GM12891 (cell line): ENCODE results near the gene ZDHHC5.
A peak's percentile ranks its signal among the peaks of the same experiment; 100 is the strongest.

Source experiments
- POLR2A ChIP-seq: IDR thresholded peaks from 2 replicates; pipeline ENCODE4 v1.6.1; 2011; ENCODE audit warnings: low read depth, low read length, control low read depth
- POLR2AphosphoS5 ChIP-seq: IDR thresholded peaks from 2 replicates; pipeline ENCODE4 v1.6.1; 2011; ENCODE audit warnings: low read depth, low read length, control low read depth
- POU2F2 ChIP-seq: IDR thresholded peaks from 2 replicates; pipeline ENCODE4 v1.6.1; 2011; ENCODE audit warnings: low read depth, mild to moderate bottlenecking, control low read depth, low read length, moderate library complexity
- SPI1 ChIP-seq: IDR thresholded peaks from 2 replicates; pipeline ENCODE4 v1.6.1; 2011; ENCODE audit warnings: low read depth, low read length, control low read depth

- no peak for TF ChIP-seq SPI1
- peak; percentile 73; the same call in 1 of the 2 replicates for TF ChIP-seq POLR2AphosphoS5
- TF ChIP-seq POU2F2 = peak; percentile 39; the same call in 1 of the 2 replicates
- peak; percentile 92 for TF ChIP-seq POLR2A
Measured at GRCh38 chr11:57667736-57668433, at the start of gene ZDHHC5.
